NCI-H460 (cell line): Measurements from ENCODE around the gene ZNF282. TPM values are rescaled to one million over a fixed set of nuclear protein-coding genes. Genes with fewer than 3 reads are reported as not detected.
"Not testable (repeated sequence)": the region's sequence is repeated elsewhere in the genome, so short reads cannot be mapped to it uniquely, and the experiment has no call there.

Experiments used
- DNase-seq: peaks from one replicate; pipeline ENCODE4 v3.0.0-alpha.2; 2016; ENCODE audit warnings: low read depth; ENCODE audit errors: extremely low read depth
- small RNA-seq, 2 experiments: library from RNA; depleted of rRNA; stranded (forward); fragments of <200 nt; gene quantifications; one replicate each; pipeline ENCODE3, GENCODE V24; 2014
- total RNA-seq: library from RNA; depleted of rRNA; stranded (reverse); fragments of >200 nt; shearing (Covaris generic); gene quantifications from 2 replicates; pipeline ENCODE4 v1.2.3, GENCODE V29; 2014; rRNA removed

The ZNF282 gene
- total RNA-seq, 1 experiment from 2014 or later, result 18.7 TPM

DNA sequence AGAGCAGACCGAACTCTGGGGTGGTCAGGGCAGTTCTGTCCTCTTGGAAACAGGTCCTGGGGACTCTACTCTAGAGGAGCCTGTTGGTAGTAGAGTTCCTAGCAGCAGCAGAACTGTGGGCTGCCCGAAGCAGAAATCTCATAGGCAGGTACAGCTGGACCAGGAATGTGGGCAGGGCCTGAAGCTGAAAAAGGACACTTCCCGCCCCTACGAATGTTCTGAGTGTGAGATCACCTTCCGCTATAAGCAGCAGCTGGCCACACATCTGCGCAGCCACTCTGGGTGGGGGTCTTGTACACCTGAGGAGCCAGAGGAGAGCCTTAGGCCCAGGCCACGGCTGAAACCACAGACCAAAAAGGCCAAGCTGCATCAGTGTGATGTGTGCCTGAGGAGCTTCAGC, 58.3 kb downstream of the ZNF282 start:
- no peak for DNase-seq

DNA sequence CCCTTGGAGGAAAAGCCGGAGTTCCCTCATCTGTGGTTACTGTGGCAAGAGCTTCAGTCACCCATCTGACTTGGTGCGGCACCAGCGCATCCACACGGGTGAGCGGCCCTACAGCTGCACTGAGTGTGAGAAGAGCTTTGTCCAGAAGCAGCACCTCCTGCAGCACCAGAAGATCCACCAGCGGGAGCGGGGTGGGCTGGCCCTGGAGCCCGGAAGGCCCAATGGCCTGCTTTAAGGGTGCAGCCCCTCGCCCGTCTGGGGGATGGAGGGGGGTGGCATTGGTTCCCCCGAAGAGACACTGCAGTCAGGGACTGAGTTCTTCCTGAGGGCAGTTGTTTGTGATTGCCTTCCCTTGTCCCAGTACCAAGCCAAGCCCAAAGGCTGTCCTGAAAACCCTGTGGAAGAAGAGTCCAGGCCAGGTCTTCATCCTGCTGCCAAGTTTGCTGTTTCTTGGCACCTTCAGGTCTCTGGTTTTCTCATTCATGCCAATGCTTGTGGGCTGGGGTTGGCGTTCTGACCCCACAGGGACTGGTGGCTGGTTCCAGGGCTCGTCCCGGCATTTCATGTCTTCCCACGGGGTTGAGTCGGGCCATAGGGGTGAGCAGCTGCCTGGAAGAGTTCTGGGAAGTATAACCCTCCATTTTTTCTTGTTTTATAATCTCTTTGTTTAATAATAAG, 59.0 kb downstream of the ZNF282 start:
- DNase-seq, result no peak

DNA sequence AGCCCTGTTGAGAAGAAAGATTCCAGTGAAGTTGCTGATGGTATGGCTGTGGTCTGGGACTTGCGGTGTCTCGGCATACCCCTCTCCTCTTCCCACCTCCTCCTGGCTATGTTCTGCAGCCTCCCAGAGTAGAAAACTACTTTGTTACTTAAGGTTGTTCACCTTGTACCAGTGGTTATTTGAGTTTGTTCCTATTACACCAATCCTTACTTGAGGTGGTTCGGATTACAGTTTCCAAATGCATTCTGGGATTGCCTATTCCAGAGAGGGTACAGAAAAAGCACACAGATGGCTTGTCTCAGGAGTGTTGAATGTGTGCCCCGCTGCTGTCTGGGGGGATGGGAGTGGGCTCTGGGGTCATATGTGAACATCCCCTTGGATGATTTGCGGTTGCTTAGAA, 59.8 kb downstream of the ZNF282 start:
- DNase-seq, result no peak

DNA sequence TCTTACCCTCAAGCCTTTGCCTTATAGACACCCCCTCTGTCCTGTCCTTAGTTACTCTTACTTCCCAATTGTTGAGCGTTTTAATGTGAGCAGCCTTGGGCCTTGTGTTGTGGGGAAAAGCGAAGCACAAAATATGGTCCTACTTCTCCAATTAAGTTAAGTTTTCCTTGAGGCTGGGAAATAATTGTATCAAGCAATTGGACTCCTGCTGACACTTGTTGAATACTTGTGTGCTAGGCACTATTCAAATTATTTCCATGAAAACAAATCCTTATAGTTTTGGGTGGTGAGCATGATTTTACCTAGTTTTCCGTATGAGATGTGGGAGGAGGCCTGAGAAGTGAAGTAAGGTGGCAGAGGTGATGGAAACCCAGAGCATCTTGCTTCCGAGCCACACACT, 61.2 kb downstream of the ZNF282 start:
- no peak for DNase-seq

DNA sequence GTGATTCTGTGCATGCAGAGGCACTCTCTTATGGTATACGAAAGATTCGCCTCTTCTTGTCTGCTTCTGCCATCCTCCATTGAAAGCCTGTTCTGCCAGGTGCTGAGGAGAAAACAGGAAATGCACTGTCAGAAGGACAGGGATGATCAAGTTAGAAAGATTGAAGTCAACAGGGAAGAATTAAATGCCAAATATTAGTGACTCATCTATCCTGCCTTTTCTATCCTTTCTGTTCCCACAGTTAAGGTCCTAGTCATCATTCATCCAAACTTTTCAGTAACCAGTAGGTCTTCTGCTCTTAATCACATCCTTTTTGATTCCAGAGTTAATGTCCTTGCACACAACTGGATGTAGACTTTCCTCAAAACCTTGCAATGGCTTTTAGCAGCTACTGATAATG, 61.8 kb downstream of the ZNF282 start:
- no peak for DNase-seq

DNA sequence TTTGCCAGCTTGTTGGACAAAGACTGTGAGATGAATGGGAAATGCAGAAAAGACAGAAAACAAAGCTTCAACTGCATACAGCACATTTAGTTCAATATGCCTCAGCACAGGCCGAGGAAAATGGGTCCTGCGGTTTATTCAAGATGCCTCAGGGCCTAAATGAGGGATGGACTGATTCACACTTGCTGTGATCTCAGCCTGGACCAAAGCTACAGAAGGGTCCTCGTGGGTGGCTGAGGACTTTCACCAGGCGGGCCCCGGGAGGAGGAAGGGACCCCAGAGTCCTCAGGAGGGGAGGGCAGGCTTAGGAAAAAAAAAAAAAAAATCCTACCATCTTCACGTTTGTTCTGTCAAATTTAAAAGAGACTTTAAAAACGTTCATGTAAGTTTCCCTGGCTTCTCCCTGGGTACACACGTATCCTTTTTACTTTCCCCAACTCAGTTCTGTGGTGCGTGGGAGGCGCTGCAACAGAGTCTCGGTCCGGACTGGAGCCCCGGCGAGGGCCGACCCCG, 66.0 kb downstream of the ZNF282 start:
- no peak for DNase-seq

DNA sequence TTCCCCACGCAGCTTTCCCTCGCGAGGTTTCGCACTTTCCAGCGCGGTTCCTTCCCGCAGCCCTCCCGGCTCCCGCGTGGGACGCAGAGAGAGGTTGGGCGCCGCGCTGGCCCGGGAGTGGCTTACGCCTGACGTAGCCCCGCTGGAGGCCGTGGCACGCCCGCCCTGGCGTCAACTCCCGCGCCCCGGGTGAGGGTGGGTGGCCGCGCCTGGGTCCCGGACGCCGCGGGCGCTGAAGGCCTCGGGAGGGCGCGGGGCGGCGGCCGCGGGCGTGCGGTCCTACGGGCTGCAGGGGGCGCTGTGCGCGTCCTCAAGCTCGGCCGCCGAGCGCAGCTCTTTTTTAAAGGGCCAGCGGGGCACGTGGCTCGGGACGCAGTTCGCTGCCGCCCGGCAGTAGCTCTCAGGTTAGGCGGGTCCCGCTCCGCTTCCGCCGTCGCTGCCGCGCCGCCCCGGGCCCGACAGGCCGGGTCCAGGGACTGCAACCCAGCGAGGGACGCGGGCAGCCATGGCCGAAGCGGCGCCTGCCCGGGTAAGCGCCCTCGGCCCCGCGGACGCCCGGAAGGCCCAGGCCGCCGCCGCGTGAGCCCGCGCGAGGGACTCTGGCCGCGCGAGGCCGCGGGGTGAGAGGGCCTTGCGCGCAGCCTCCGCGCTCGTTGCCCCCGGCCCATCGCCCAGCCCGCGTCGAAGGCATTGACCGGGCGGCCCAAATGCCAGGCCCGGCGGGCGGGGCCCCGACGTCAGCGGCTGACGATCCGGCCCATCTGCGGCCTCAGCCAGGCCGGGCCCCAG, 66.7 kb downstream of the ZNF282 start, which contains the start of gene ZNF783:
TSS of gene ZNF783 (plus strand) at position 368 of the 789 bp plus-strand sequence. CDS start at position 506, 138 bp downstream.
- peak; percentile 79 for DNase-seq

DNA sequence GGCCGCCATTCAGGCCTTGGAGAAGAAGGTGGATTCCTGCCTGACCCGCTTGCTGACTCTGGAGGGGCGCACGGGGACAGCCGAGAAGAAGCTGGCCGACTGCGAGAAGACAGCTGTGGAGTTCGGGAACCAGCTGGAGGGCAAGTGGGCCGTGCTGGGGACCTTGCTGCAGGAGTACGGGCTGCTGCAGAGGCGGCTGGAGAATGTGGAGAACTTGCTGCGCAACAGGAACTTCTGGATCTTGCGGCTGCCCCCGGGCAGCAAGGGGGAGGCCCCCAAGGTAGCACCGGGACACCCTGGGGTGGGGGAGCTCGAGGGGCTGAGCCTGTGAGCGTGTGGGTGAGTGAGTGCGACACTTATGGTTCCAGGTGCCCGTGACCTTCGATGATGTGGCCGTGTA, 71.1 kb downstream of the ZNF282 start:
- DNase-seq, result no peak

DNA sequence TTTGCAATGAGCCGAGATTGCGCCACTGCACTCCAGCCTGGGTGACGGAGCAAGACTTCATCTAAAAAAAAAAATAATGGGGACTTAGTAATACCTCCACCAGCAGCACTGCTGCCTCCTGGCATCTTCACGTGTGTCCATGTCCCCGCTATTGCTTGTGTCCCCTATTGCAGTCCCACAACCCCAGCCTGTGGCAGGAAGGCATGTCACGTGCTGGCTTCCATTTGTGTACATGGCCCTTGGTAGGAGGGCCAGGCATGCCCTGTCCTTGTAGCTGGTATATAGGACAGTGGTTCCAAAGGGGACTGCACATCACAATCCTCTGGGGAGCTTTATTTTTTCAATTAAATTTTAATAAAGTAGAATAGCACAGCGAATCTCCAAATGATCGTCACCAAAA, 72.4 kb downstream of the ZNF282 start:
- no peak for DNase-seq

DNA sequence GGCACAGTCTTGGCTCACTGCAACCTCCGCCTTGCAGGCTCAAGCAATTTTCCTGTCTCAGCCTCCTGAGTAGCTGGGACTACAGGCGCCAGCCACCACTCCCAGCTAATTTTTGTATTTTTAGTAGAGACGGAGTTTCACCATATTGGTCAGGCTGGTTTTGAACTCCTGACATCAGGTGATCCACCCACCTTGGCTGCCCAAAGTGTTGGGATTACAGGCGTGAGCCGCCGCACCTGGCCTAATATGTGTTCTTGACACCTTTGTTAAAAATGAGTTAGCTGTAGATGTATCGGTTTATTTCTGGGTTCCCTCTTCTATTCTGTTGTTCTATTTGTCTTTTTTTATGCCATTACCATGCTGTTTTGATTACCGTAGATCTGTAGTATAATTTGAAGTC, 79.1 kb downstream of the ZNF282 start:
- DNase-seq, result not testable (repeated sequence)

Small RNA genes lying within 50 kb of the gene (small RNA-seq; reads per million reads assigned to genes)
- gene AC004890.1, result 0 reads per million in 2 experiments

Other genes starting within 250 kb of the ZNF282 start
- gene PDIA4, start 167.0 kb upstream of the ZNF282 start, total RNA-seq, result 248 and 264 TPM in 2 replicates
- 4.5 and 5.0 TPM in 2 replicates for gene ZNF786, start 104.8 kb upstream of the ZNF282 start, total RNA-seq
- gene ZNF425, start 69.2 kb upstream of the ZNF282 start, total RNA-seq, result 0.26 and 0.87 TPM in 2 replicates
- gene ZNF398, start 48.1 kb upstream of the ZNF282 start, total RNA-seq, result 10.2 and 10.7 TPM in 2 replicates
- 4.5 and 5.5 TPM in 2 replicates for gene ZNF212, start 44.1 kb downstream of the ZNF282 start, total RNA-seq
- gene ZNF783, start 66.7 kb downstream of the ZNF282 start, total RNA-seq, result 3.0 and 3.7 TPM in 2 replicates